ENCODE measurements around the gene DUS1L. TPM values are rescaled to one million over a fixed set of nuclear protein-coding genes. Genes with fewer than 3 reads are reported as not detected.

Gene DUS1L
- polyA plus RNA-seq, 1 of the 3 experiments (the other 2 are of a cell fraction): 163 TPM

DNA sequence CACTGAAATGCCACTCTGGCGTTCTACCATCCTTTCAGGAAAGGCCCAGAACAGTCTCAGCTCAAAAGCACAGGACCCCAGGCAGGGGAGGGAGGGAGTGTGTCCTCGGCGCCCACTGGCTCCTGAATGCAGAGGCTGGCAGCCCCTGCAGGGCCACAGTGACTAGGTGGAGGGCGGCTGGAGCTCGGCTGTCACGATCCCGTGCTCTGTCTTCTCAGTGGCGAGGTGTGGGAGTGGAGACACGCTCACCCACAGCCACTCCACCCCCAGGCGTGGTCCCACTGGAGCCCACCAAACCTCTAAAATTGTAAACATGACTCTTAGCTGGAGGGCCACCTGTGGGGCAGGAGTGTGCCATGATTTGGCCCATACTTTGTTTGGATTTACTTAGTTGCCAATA is 48.8 kb upstream of the DUS1L start:
- DNase-seq: peak; percentile 21
- no peaks in the 10 kb centered on the region for H3K4me1 ChIP-seq (ENCODE audit: control insufficient read depth in 1 of 2, insufficient read depth in 2 of 2, low read depth in 1 of 2, low read length in 1 of 2)
- H3K9me2 ChIP-seq: no peaks in the 10 kb centered on the region
- H3K4me3 ChIP-seq (ENCODE audit: low read depth in 2 of 2, low read length in 1 of 2): no peak overlapping the region
- POLR2A ChIA-PET: interaction anchor here (1.0 kb wide), 1 partner anchor 8 kb away, joined by 3 read pairs; no protein-coding TSS in a partner anchor
- H4K20me1 ChIP-seq (ENCODE audit: insufficient read depth): no peaks in the 10 kb centered on the region
- no peaks in the 10 kb centered on the region for H3K79me2 ChIP-seq (ENCODE audit: insufficient read depth)
- CTCF ChIA-PET: interaction anchor here (0.9 to 2.0 kb wide), 5 partner anchors 35 to 155 kb away, joined by 3 to 9 read pairs (median 3); partner anchors contain the start of gene DCXR
- peaks cover 7% of the 10 kb centered on the region for H3F3A ChIP-seq (replicated peaks; ENCODE audit: insufficient read depth)
- no peaks in the 10 kb centered on the region for H3K27me3 ChIP-seq (ENCODE audit: insufficient read depth)
- H3K36me3 ChIP-seq (replicated peaks in 1 of 2; ENCODE audit: control insufficient read depth in 1 of 2, insufficient read depth in 2 of 2, low read length in 1 of 2): peaks cover 13 to 18% of the 10 kb centered on the region in 2 experiments
- no peaks in the 10 kb centered on the region for H3K9me3 ChIP-seq
- H3K4me2 ChIP-seq: no peak overlapping the region
- no peak overlapping the region for H2AFZ ChIP-seq (ENCODE audit: low read depth)
- H3K27ac ChIP-seq (ENCODE audit: low read depth in 2 of 2, low read length in 1 of 2): no peak overlapping the region
- TF ChIP-seq, protein P1, sequence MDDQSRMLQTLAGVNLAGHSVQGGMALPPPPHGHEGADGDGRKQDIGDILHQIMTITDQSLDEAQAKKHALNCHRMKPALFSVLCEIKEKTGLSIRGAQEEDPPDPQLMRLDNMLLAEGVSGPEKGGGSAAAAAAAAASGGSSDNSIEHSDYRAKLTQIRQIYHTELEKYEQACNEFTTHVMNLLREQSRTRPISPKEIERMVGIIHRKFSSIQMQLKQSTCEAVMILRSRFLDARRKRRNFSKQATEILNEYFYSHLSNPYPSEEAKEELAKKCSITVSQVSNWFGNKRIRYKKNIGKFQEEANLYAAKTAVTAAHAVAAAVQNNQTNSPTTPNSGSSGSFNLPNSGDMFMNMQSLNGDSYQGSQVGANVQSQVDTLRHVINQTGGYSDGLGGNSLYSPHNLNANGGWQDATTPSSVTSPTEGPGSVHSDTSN (IDR thresholded peaks at IDR 0.05): no peak
- TF ChIP-seq NRF1 (IDR thresholded peaks at IDR 0.05; ENCODE audit: low read depth, low read length): no peak
- TF ChIP-seq SIN3A (IDR thresholded peaks at IDR 0.05; ENCODE audit: borderline replicate concordance, low read depth, low read length): no peak
- no peak for TF ChIP-seq CHD2 (IDR thresholded peaks at IDR 0.05; ENCODE audit: low read length, partially characterized antibody)
- no peak for TF ChIP-seq EZH2phosphoT487 (IDR thresholded peaks at IDR 0.05; ENCODE audit: borderline replicate concordance, low read depth)
- no peak for TF ChIP-seq USF1 (IDR thresholded peaks at IDR 0.05; ENCODE audit: borderline replicate concordance, low read depth)
- no peak for TF ChIP-seq GATA2 (CRISPR knock-in tag; IDR thresholded peaks at IDR 0.05)
- no peak for TF ChIP-seq MXI1 (IDR thresholded peaks at IDR 0.05; ENCODE audit: low read depth, low read length)
- TF ChIP-seq, protein P2, sequence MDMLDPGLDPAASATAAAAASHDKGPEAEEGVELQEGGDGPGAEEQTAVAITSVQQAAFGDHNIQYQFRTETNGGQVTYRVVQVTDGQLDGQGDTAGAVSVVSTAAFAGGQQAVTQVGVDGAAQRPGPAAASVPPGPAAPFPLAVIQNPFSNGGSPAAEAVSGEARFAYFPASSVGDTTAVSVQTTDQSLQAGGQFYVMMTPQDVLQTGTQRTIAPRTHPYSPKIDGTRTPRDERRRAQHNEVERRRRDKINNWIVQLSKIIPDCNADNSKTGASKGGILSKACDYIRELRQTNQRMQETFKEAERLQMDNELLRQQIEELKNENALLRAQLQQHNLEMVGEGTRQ (IDR thresholded peaks at IDR 0.05; ENCODE audit: borderline replicate concordance, low read depth, low read length): no peak
- TF ChIP-seq MEF2A (IDR thresholded peaks at IDR 0.05; ENCODE audit: borderline replicate concordance, low read depth): no peak
- TF ChIP-seq EP300 (IDR thresholded peaks at IDR 0.05; ENCODE audit: borderline replicate concordance in 1 of 2, low read depth in 1 of 2, low read length in 1 of 2): no peak
- no peak for TF ChIP-seq ELF1 (IDR thresholded peaks at IDR 0.05)
- TF ChIP-seq GABPA (IDR thresholded peaks at IDR 0.05; ENCODE audit: low read depth): no peak
- no peak for TF ChIP-seq RFX5 (IDR thresholded peaks at IDR 0.05; ENCODE audit: low read length)
- no peak for TF ChIP-seq SMC3 (IDR thresholded peaks at IDR 0.05; ENCODE audit: low read depth, low read length)
- no peak for TF ChIP-seq FOXM1 (IDR thresholded peaks at IDR 0.05; ENCODE audit: low read depth)
- 98% methylated on average over 7 of the region's 10 CpGs for WGBS (ENCODE audit: low lambda C conversion rate)
- H3K9ac ChIP-seq: no peak overlapping the region
